Epithelial cell of esophagus (primary cell): Measurements from ENCODE around the gene PPP3CB.

Source experiments
- DNase-seq: peaks from one replicate; pipeline ENCODE4 v3.0.0; 2010; ENCODE audit warnings: low read depth
- H3K4me3 ChIP-seq: 2 replicates; pipeline ENCODE4 v1.5.1; 2011; ENCODE audit warnings: mild to moderate bottlenecking, low read length, control low read depth
- CTCF ChIP-seq: IDR thresholded peaks from 2 replicates; pipeline ENCODE4 v1.5.1; 2011; ENCODE audit warnings: low read depth, mild to moderate bottlenecking, low read length, control low read depth, inconsistent platforms; ENCODE audit not compliant: insufficient read depth; ENCODE audit errors: missing control alignments

PPP3CB gene

GRCh38 chr10:73486601-73487000, 9.2 kb downstream of the PPP3CB start:
- no peak for TF ChIP-seq CTCF
- no peak overlapping the region for H3K4me3 ChIP-seq
- DNase-seq: no peak

GRCh38 chr10:73485320-73485719, 10.5 kb downstream of the PPP3CB start:
- no peak for TF ChIP-seq CTCF
- DNase-seq: no peak
- H3K4me3 ChIP-seq: no peak overlapping the region

- DNase-seq: peak; percentile 66
- TF ChIP-seq CTCF: no peak
- no peak overlapping the region for H3K4me3 ChIP-seq
Measured at GRCh38 chr10:73480158-73480557, 15.7 kb downstream of the PPP3CB start.

- no peak overlapping the region for H3K4me3 ChIP-seq
- DNase-seq: no peak
- no peak for TF ChIP-seq CTCF
Measured at GRCh38 chr10:73478636-73479035, 17.2 kb downstream of the PPP3CB start.

- no peak for TF ChIP-seq CTCF
- DNase-seq: no peak
- no peak overlapping the region for H3K4me3 ChIP-seq
Measured at GRCh38 chr10:73471226-73471625, 24.6 kb downstream of the PPP3CB start.

- H3K4me3 ChIP-seq: no peak overlapping the region
- TF ChIP-seq CTCF: no peak
- DNase-seq: no peak
Measured at GRCh38 chr10:73469579-73469978, 26.2 kb downstream of the PPP3CB start.

- no peak for DNase-seq
- no peak for TF ChIP-seq CTCF
- H3K4me3 ChIP-seq: no peak overlapping the region
Measured at GRCh38 chr10:73467206-73467605, 28.6 kb downstream of the PPP3CB start.
